Karpas-422 (cell line): ENCODE measurements around the gene RFTN1. TPM values are rescaled to one million over a fixed set of nuclear protein-coding genes. Genes with fewer than 3 reads are reported as not detected.

Source experiments
- DNase-seq: peaks from one replicate; pipeline ENCODE4 v3.0.0-alpha.2; 2015
- H2AFZ ChIP-seq: fragments of 200-600 bp; sonication (generic); 2 replicates; pipeline ENCODE4 v1.6.1; 2014; ENCODE audit warnings: antibody characterized with exemption, low read length, mixed read lengths
- H3K27ac ChIP-seq: fragments of 200-600 bp; sonication (generic); 2 replicates; pipeline ENCODE4 v1.5.1; 2014; ENCODE audit warnings: mild to moderate bottlenecking, low read length, moderate library complexity
- H3K27me3 ChIP-seq: fragments of 200-600 bp; sonication (generic); 2 replicates; pipeline ENCODE4 v1.6.1; 2014; ENCODE audit warnings: low read length, mixed read lengths
- H3K36me3 ChIP-seq: fragments of 200-600 bp; sonication (generic); 2 replicates; pipeline ENCODE4 v1.6.1; 2014; ENCODE audit warnings: low read length, mixed read lengths; ENCODE audit not compliant: insufficient read depth
- H3K4me1 ChIP-seq: fragments of 200-600 bp; sonication (generic); 2 replicates; pipeline ENCODE4 v1.6.1; 2014; ENCODE audit warnings: mild to moderate bottlenecking, low read length, mixed read lengths
- H3K4me2 ChIP-seq: fragments of 200-600 bp; sonication (generic); 2 replicates; pipeline ENCODE4 v1.6.1; 2014; ENCODE audit warnings: low read length, low read depth, mild to moderate bottlenecking; ENCODE audit not compliant: poor library complexity, severe bottlenecking
- H3K4me3 ChIP-seq: fragments of 200-600 bp; sonication (generic); 2 replicates; pipeline ENCODE4 v1.5.1; 2014; ENCODE audit warnings: mild to moderate bottlenecking, antibody characterized with exemption, low read length, mixed read lengths
- H3K79me2 ChIP-seq: fragments of 200-600 bp; sonication (generic); 2 replicates; pipeline ENCODE4 v1.6.1; 2014; ENCODE audit warnings: mild to moderate bottlenecking, low read length, mixed read lengths
- H3K9ac ChIP-seq: fragments of 200-600 bp; sonication (generic); 2 replicates; pipeline ENCODE4 v1.6.0; 2014; ENCODE audit warnings: low read length
- H3K9me2 ChIP-seq: fragments of 200-600 bp; sonication (generic), shearing (Covaris generic); replicated peaks from 2 replicates; pipeline ENCODE4 v1.6.0; 2014; ENCODE audit warnings: mild to moderate bottlenecking, low read length, moderate library complexity; ENCODE audit not compliant: insufficient read depth
- H3K9me3 ChIP-seq: fragments of 300-700, 200-600 bp; sonication (generic); 2 replicates; pipeline ENCODE4 v1.6.1; 2014; ENCODE audit warnings: low read length, mixed read lengths
- H4K20me1 ChIP-seq: fragments of 200-600 bp; sonication (generic); 2 replicates; pipeline ENCODE4 v1.6.1; 2014; ENCODE audit warnings: mild to moderate bottlenecking, antibody characterized with exemption, low read length, low read depth; ENCODE audit not compliant: insufficient read depth
- total RNA-seq: library from RNA; depleted of rRNA; stranded (reverse); fragments of >200 nt; shearing (Covaris generic); gene quantifications from 2 replicates; pipeline ENCODE4 v1.2.3, GENCODE V29; 2014; ENCODE audit warnings: low replicate concordance

RFTN1 gene
- total RNA-seq, 1 experiment from 2014 or later: 291 TPM

DNA sequence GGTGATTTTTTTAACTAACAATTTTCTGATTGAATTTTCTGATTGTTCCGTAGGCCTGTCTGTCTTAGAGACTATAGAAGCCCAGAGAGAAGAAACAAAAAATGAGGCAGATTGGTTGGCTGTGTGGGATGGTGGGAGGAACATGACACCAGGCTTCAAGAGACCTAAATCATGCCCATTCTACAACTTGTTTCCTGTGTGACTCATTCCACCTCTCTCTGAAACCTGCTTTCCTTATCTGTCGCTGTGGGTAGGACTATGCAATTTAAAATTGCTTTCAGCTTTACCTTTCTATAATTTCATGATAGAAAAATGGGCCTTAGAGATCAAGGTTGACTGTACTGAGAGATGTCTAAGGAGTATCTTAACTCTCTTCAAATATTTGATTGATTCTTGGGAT, 203.9 kb downstream of the RFTN1 start:
- no peaks in the 10 kb centered on the region for H3K9me3 ChIP-seq
- no peak overlapping the region for H3K9ac ChIP-seq
- no peak overlapping the region for H2AFZ ChIP-seq
- peaks cover 15% of the 10 kb centered on the region; the same call in 1 of the 2 replicates for H3K79me2 ChIP-seq
- no peaks in the 10 kb centered on the region for H3K27me3 ChIP-seq
- H4K20me1 ChIP-seq: no peaks in the 10 kb centered on the region
- H3K27ac ChIP-seq: peak overlapping the region; percentile 46
- peaks cover 63% of the 10 kb centered on the region for H3K36me3 ChIP-seq
- H3K9me2 ChIP-seq: no peaks in the 10 kb centered on the region
- DNase-seq: no peak
- H3K4me3 ChIP-seq: no peak overlapping the region
- peaks cover 24% of the 10 kb centered on the region for H3K4me1 ChIP-seq
- no peak overlapping the region for H3K4me2 ChIP-seq

DNA sequence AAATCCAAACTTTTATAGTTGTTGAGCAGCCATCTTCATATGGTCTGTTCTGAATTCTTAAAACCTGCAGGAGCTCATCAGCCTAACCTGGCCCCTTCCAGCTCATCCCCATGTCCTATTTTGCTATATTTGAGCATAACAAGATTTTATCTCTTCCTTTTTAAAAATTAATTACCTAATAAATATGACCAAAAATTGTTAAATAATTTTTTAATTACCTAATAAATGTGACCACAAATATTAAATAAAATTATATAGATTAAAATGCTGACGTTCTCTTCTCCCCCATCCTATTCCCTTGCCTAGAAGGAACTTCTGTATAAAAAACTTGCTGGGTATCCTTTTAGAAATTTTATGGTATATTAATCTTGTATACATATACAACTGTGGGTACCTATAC, 204.8 kb downstream of the RFTN1 start:
- peaks cover 62% of the 10 kb centered on the region for H3K36me3 ChIP-seq

DNA sequence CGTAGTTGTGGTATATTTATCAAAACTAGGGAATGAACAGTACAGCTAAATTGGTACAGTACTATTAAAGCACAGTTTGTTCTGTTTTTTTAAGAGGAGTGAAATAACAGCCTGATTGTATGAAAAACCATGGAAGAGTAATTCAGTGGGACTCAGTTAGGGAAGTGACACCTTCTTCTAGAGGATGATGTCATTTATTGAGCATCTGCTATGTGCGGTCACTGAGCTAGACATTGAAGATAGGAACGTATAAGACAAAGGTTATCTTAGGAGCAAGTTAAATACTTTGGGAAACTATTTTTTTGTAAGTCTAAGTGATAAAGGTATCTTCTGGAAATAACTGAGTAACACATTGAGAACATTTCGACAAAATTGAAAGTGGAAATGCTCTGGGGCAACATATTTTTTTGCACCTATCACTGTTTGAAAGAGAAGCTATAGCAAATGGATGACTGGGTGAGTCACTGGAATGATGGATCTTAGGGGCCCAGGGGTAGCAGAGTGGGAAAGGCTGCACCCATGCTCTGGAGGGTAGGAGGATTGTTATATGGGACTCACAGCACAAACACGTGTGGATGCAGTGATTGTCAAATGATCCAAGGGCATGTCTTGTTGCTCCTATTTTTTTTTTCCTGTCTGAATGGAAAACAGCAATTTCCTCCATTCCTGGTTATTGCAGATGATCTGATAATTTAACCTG, 205.5 kb downstream of the RFTN1 start:
- Histone ChIP-seq H2AFZ (no peak overlapping the region), H3K9ac (no peak overlapping the region), H3K4me1 (peaks cover 17% of the 10 kb centered on the region), H3K36me3 (peaks cover 59% of the 10 kb centered on the region), H3K4me2 (no peak overlapping the region), H3K9me3 (no peaks in the 10 kb centered on the region), H3K79me2 (peaks cover 15% of the 10 kb centered on the region; the same call in 1 of the 2 replicates), H4K20me1 (no peaks in the 10 kb centered on the region), H3K9me2 (no peaks in the 10 kb centered on the region), H3K4me3 (no peak overlapping the region), H3K27me3 (no peaks in the 10 kb centered on the region), H3K27ac (no peak overlapping the region)
- no peak for DNase-seq

More for the DNA sequence above, 204.8 kb downstream of the RFTN1 start:
- Histone ChIP-seq H3K9me2 (no peaks in the 10 kb centered on the region), H3K4me2 (no peak overlapping the region), H3K9me3 (no peaks in the 10 kb centered on the region), H3K27ac (no peak overlapping the region), H4K20me1 (no peaks in the 10 kb centered on the region), H3K4me1 (peaks cover 20% of the 10 kb centered on the region), H3K79me2 (peaks cover 15% of the 10 kb centered on the region; the same call in 1 of the 2 replicates), H3K4me3 (no peak overlapping the region), H2AFZ (no peak overlapping the region), H3K27me3 (no peaks in the 10 kb centered on the region), H3K9ac (no peak overlapping the region)
- DNase-seq: no peak

DNA sequence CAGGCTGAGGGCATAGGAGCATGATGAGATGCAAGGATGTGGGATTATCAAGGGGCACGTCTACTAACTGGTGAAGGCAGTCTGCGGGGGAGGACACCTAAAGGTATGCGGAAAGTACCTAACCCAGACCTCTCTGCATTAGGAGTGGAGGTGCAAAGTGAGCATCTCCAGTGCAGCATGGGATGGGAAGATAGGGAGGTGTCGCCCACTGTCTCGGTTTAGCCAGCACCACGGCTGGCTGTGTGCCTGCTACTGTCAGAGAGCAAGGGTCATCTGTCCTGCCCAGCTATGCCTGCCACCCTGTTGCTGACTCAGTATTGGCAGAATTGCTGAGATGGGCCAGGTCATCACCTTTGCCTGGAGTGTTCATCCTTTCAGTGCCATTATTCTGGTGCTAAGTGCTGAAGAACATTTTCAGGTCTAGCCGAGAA, 208.4 kb downstream of the RFTN1 start:
- Histone ChIP-seq H3K4me1 (peaks cover 4% of the 10 kb centered on the region), H3K79me2 (peaks cover 12% of the 10 kb centered on the region; the same call in 1 of the 2 replicates), H3K4me3 (no peak overlapping the region), H3K9ac (no peak overlapping the region), H2AFZ (no peak overlapping the region), H3K9me3 (no peaks in the 10 kb centered on the region), H3K27me3 (no peaks in the 10 kb centered on the region), H3K27ac (peak overlapping the region; percentile 37), H3K9me2 (no peaks in the 10 kb centered on the region), H3K4me2 (no peak overlapping the region), H3K36me3 (peaks cover 75% of the 10 kb centered on the region), H4K20me1 (no peaks in the 10 kb centered on the region)
- DNase-seq: no peak

DNA sequence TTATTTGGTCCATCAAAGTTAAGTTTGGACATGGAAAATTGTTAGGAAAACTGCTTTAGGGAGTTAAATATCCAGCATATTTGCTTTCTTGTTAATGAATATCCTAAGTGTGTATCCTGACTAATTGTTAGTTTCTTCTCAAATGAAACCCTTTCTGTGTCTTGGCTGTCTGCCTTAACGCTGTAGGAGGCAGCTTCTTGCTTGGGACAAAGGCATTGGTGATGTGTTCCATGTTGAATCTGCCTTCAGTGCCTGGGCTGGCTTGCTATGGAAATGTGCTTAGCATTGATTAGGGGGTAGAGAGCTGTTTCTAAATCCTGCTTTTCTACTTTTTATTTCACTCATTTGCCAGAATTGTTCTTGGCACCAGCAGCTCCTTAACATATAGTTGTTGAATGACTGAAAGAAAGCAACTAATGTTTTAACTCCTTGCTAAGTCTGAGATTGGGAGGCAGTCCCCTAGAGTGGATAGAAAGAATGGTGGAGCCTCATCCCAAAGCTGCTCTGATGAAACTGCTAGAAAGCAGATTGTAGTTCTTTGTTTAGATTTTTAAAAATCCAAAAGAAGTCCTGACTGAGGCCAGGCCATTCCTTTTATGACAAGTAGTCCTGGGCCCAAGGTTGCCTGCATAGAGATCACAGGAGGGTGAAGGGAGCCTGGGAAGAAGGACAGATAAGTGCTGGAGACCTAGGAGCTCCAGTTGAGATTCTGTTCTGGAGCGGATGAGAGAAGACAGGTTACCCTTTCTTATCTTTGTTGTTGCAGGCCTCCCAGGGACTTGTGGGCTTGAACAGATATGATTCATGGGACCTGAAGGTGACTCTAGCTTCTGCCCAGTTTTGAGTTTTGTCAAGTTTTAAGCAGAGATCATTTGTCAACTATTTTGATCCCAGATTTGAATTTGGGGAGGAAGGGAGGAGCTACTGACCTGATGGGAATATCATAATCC, 209.2 kb downstream of the RFTN1 start:
- no peaks in the 10 kb centered on the region for H3K9me2 ChIP-seq
- H3K9me3 ChIP-seq: no peaks in the 10 kb centered on the region
- H2AFZ ChIP-seq: no peak overlapping the region
- no peaks in the 10 kb centered on the region for H3K27me3 ChIP-seq
- no peak overlapping the region for H3K9ac ChIP-seq
- no peak overlapping the region for H3K4me2 ChIP-seq
- H3K79me2 ChIP-seq: peaks cover 12% of the 10 kb centered on the region; the same call in 1 of the 2 replicates
- no peak for DNase-seq
- peaks cover 83% of the 10 kb centered on the region for H3K36me3 ChIP-seq
- H4K20me1 ChIP-seq: no peaks in the 10 kb centered on the region
- H3K27ac ChIP-seq: peak overlapping the region; percentile 37
- no peak overlapping the region for H3K4me3 ChIP-seq
- no peaks in the 10 kb centered on the region for H3K4me1 ChIP-seq

DNA sequence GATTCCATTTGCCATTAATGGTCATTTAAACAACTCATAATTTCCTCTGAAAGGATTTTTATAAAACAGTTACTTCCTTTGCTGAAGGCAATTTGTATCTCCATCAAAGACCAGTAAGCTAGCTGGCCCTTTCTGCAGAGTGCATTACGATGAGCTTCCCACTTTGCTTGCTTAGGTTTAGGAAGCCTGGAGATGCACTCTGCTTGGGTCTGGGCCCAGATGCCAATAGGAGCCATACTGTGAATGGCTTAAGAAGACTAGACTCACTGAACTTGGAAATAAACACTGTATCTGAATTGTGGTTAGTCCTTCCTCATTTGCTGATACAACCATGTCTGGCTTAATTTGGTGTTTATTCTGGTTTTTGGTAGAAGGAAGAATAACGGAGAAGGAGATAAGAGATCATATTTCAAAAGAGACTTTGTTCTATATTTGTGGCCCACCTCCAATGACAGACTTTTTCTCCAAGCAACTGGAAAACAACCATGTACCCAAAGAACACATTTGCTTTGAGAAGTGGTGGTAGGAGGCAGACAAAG, 210.4 kb downstream of the RFTN1 start:
- no peak overlapping the region for H3K9ac ChIP-seq
- no peaks in the 10 kb centered on the region for H3K9me2 ChIP-seq
- H3K36me3 ChIP-seq: peaks cover 91% of the 10 kb centered on the region
- peak overlapping the region; percentile 37 for H3K27ac ChIP-seq
- H2AFZ ChIP-seq: no peak overlapping the region
- no peaks in the 10 kb centered on the region for H3K4me1 ChIP-seq
- H3K27me3 ChIP-seq: no peaks in the 10 kb centered on the region
- no peak overlapping the region for H3K4me3 ChIP-seq
- H3K79me2 ChIP-seq: peaks cover 9% of the 10 kb centered on the region; the same call in 1 of the 2 replicates
- DNase-seq: no peak
- no peaks in the 10 kb centered on the region for H3K9me3 ChIP-seq
- no peaks in the 10 kb centered on the region for H4K20me1 ChIP-seq
- no peak overlapping the region for H3K4me2 ChIP-seq

DNA sequence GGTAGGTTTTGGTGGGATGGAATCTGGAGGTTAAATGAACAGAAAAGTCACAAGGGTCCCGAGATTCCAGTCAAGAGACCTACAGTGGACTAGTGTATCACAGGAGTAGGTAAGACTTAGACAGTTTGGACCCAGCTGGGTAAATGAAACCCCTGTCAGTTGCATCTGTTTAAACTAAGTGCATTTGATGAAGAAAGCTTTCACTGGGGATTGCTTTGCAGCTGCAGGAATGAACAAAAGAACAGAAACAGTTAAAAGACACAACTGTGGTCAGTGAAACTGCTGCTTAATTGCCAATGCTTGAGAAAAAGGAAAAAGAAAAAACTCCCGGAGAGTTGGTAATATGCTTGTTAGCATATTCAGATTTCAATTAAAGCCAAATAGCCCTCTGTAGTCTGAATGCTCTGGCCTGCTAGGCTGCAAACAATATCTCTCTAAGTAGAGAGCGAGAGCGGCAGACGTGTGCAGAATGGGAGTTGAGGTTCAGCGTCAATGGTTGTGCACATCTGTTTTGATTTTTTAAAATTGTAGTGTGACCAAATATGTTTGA, 211.3 kb downstream of the RFTN1 start:
- Histone ChIP-seq H3K4me3 (no peak overlapping the region), H2AFZ (no peak overlapping the region), H3K4me2 (no peak overlapping the region), H3K36me3 (peaks cover 93% of the 10 kb centered on the region), H3K9ac (no peak overlapping the region), H3K79me2 (0 out of 2 replicates have a peak, but pooled peaks cover 4% of the 10 kb centered on the region), H4K20me1 (no peaks in the 10 kb centered on the region), H3K9me2 (no peaks in the 10 kb centered on the region), H3K27me3 (no peaks in the 10 kb centered on the region), H3K27ac (peak overlapping the region; percentile 11; the same call in 1 of the 2 replicates), H3K9me3 (no peaks in the 10 kb centered on the region), H3K4me1 (no peaks in the 10 kb centered on the region)
- no peak for DNase-seq
